ENCODE measurements around the gene AHR.
"Not testable (repeated sequence)": the region's sequence is repeated elsewhere in the genome, so short reads cannot be mapped to it uniquely, and the experiment has no call there.

Gene AHR

DNA sequence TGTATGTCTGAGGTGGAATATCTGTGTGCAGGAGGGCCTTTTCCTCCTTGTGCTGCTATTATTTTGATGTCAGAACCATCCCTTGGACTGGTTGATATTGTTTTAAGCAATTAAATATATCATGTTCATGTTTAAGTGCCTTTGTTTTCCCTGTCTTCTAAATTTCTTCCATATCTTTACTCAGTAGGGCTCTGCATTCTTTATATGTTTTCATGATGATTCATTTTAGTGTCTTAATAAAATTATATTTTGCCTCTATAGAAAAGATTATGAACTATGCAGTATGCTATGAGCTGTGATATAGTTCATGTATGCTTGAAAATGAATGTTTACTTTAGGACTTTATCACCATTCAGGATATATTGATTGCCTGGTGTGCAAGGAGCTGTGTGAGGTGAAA is 34.8 kb downstream of the AHR start:
- no peaks in the 10 kb centered on the region for H3K4me1 ChIP-seq
- DNase-seq (ENCODE audit: low spot score in 2 of 2) = no peak
- H3K4me3 ChIP-seq = no peak overlapping the region
- in situ Hi-C loops (cut with MboI; ENCODE audit: low sequenced_read_pairs) = no loop called here
- H3K9me3 ChIP-seq = no peaks in the 10 kb centered on the region
- no peaks in the 10 kb centered on the region for H3K27me3 ChIP-seq (ENCODE audit: low read depth)
- no peaks in the 10 kb centered on the region for H3K36me3 ChIP-seq (replicated peaks)

DNA sequence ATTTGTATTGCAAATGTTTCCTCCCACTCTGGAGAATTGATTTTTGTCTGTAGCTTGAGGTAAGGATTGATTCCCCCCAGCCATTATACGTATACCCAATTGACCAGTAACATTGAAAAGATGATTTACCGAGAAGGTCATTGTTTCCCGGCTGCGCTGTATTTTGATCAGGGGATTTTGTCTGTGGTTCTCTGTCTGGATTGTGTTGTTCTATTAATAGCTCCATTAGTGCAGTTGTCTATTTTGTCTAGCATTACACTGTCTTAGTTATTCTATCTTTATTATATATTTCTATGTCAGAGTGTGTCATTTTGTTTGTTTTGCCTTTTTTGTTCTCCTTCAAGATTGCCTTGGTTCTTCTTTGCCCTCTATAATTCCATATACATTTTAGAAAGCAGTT is 37.7 kb downstream of the AHR start:
- no peaks in the 10 kb centered on the region for H3K4me1 ChIP-seq
- H3K36me3 ChIP-seq (replicated peaks) = no peaks in the 10 kb centered on the region
- DNase-seq (ENCODE audit: low spot score in 2 of 2) = no peak
- no peaks in the 10 kb centered on the region for H3K27me3 ChIP-seq (ENCODE audit: low read depth)
- H3K4me3 ChIP-seq = no peak overlapping the region
- H3K9me3 ChIP-seq = no peaks in the 10 kb centered on the region
- in situ Hi-C loops (cut with MboI; ENCODE audit: low sequenced_read_pairs) = no loop called here

DNA sequence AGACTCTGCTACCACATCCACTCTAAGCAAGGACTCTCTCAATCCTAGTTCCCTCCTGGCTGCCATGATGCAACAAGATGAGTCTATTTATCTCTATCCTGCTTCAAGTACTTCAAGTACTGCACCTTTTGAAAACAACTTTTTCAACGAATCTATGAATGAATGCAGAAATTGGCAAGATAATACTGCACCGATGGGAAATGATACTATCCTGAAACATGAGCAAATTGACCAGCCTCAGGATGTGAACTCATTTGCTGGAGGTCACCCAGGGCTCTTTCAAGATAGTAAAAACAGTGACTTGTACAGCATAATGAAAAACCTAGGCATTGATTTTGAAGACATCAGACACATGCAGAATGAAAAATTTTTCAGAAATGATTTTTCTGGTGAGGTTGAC is 40.7 kb downstream of the AHR start:
- Histone ChIP-seq H3K9me3 (no peaks in the 10 kb centered on the region), H3K4me3 (no peak overlapping the region), H3K27me3 (ENCODE audit: low read depth) (no peaks in the 10 kb centered on the region), H3K4me1 (no peaks in the 10 kb centered on the region), H3K36me3 (replicated peaks) (no peaks in the 10 kb centered on the region)
- no peak for DNase-seq (ENCODE audit: low spot score in 2 of 2)
- in situ Hi-C loops (cut with MboI; ENCODE audit: low sequenced_read_pairs) = no loop called here

DNA sequence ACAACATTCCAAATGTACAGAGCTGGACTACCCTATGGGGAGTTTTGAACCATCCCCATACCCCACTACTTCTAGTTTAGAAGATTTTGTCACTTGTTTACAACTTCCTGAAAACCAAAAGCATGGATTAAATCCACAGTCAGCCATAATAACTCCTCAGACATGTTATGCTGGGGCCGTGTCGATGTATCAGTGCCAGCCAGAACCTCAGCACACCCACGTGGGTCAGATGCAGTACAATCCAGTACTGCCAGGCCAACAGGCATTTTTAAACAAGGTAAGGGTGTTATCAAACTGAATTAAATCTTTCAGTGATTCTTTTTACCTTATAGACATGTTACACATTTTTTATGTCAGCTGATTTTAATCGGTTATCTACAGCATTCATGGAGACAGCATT is 41.5 kb downstream of the AHR start:
- in situ Hi-C loops (cut with MboI; ENCODE audit: low sequenced_read_pairs) = no loop called here
- H3K4me1 ChIP-seq = no peaks in the 10 kb centered on the region
- no peak for DNase-seq (ENCODE audit: low spot score in 2 of 2)
- H3K9me3 ChIP-seq = no peaks in the 10 kb centered on the region
- no peaks in the 10 kb centered on the region for H3K36me3 ChIP-seq (replicated peaks)
- no peak overlapping the region for H3K4me3 ChIP-seq
- H3K27me3 ChIP-seq (ENCODE audit: low read depth) = no peaks in the 10 kb centered on the region

DNA sequence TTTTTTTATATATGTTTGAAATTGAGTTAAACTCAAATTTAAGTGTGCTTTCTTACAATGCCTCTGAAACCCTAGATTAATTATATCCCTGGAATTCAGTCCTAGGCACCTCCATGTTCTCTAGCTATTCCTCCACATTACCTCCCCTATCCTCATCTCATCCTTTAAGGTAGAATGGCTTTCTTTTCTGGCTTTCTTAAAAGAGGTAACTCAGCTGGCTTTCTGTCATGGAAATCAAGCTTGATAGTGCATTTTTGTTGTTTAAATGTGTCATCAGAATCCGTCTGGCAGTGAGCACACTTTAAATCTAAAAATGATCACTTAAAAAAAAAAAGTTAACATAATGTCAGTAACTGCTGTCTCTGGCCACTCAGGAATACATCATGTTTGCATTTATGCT is 42.2 kb downstream of the AHR start:
- Histone ChIP-seq H3K27me3 (ENCODE audit: low read depth) (no peaks in the 10 kb centered on the region), H3K36me3 (replicated peaks) (no peaks in the 10 kb centered on the region), H3K4me1 (no peaks in the 10 kb centered on the region), H3K4me3 (no peak overlapping the region), H3K9me3 (no peaks in the 10 kb centered on the region)
- no peak for DNase-seq (ENCODE audit: low spot score in 2 of 2)
- in situ Hi-C loops (cut with MboI; ENCODE audit: low sequenced_read_pairs) = no loop called here

DNA sequence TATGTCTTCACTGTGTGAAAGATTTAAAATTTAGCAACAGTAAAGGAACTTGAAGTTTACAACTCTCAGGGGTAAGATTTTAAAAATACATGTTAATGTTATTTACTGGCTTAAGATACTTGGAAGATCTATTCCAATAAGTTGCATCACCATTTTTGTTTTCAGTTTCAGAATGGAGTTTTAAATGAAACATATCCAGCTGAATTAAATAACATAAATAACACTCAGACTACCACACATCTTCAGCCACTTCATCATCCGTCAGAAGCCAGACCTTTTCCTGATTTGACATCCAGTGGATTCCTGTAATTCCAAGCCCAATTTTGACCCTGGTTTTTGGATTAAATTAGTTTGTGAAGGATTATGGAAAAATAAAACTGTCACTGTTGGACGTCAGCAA is 44.3 kb downstream of the AHR start:
- in situ Hi-C loops (cut with MboI; ENCODE audit: low sequenced_read_pairs) = no loop called here
- Histone ChIP-seq H3K4me3 (no peak overlapping the region), H3K4me1 (no peaks in the 10 kb centered on the region), H3K9me3 (no peaks in the 10 kb centered on the region), H3K36me3 (replicated peaks) (no peaks in the 10 kb centered on the region), H3K27me3 (ENCODE audit: low read depth) (no peaks in the 10 kb centered on the region)
- no peak for DNase-seq (ENCODE audit: low spot score in 2 of 2)

DNA sequence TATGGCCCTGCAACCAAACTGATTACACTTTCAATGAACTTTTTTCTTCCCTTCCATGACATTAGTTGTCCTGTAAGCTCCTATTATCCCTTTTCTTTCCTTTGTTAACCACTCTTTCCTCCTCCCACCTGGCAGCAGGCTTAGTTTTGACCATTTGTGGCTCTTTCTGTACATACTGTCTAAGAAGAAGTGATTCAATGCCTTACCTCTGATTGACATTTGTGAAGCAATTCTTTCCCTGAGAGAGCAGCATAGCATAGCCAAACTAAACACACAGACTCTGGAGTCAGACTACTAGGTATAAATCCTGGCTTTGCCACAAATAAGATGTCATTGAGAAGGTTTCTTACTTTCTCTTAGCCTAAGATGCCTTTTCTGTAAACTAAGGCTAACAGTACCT is 48.9 kb downstream of the AHR start:
- no peaks in the 10 kb centered on the region for H3K36me3 ChIP-seq (replicated peaks)
- in situ Hi-C loops (cut with MboI; ENCODE audit: low sequenced_read_pairs) = no loop called here
- no peaks in the 10 kb centered on the region for H3K27me3 ChIP-seq (ENCODE audit: low read depth)

DNA sequence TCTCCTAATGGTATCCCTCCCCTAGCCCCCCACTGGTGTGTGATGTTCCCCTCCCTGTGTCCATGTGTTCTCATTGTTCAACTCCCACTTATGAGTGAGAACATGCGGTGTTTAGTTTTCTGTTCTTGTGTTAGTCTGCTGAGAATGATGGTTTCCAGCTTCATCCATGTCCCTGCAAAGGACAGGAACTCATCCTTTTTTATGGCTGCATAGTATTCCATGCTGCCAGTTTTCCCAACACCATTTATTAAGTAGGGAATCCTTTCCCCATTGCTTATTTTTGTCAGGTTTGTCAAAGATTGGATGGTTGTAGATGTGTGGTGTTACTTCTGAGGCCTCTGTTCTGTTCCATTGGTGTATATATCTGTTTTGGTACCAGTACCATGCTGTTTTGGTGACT is 50.5 kb downstream of the AHR start:
- DNase-seq (ENCODE audit: low spot score in 2 of 2); H3K27me3 ChIP-seq (ENCODE audit: low read depth); in situ Hi-C loops (cut with MboI; ENCODE audit: low sequenced_read_pairs); H3K4me1 ChIP-seq; H3K9me3 ChIP-seq; H3K36me3 ChIP-seq (replicated peaks); H3K4me3 ChIP-seq: not testable (repeated sequence)

More for the DNA sequence above, 48.9 kb downstream of the AHR start:
- Histone ChIP-seq H3K4me1 (no peaks in the 10 kb centered on the region), H3K9me3 (no peaks in the 10 kb centered on the region), H3K4me3 (no peak overlapping the region)
- peak in 1 of 2 experiments; percentile 6 for DNase-seq (ENCODE audit: low spot score in 2 of 2)

DNA sequence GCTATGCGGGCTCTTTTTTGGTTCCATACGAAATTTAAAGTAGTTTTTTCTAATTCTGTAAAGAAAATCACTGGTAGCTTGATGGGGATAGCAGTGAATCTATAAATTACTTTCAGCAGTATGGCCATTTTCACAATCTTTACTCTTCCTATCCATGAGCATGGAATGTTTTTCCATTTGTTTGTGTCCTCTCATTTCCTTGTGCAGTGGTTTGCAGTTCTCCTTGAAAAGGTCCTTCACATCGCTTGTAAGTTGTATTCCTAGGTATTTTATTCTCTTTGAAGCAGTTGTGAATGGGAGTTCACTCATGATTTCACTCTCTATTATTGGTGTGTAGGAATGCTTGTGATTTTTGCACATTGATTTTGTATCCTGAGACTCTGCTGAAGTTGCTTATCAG is 51.9 kb downstream of the AHR start:
- H3K36me3 ChIP-seq (replicated peaks); H3K27me3 ChIP-seq (ENCODE audit: low read depth); in situ Hi-C loops (cut with MboI; ENCODE audit: low sequenced_read_pairs); H3K4me1 ChIP-seq; H3K9me3 ChIP-seq; H3K4me3 ChIP-seq; DNase-seq (ENCODE audit: low spot score in 2 of 2): not testable (repeated sequence)

DNA sequence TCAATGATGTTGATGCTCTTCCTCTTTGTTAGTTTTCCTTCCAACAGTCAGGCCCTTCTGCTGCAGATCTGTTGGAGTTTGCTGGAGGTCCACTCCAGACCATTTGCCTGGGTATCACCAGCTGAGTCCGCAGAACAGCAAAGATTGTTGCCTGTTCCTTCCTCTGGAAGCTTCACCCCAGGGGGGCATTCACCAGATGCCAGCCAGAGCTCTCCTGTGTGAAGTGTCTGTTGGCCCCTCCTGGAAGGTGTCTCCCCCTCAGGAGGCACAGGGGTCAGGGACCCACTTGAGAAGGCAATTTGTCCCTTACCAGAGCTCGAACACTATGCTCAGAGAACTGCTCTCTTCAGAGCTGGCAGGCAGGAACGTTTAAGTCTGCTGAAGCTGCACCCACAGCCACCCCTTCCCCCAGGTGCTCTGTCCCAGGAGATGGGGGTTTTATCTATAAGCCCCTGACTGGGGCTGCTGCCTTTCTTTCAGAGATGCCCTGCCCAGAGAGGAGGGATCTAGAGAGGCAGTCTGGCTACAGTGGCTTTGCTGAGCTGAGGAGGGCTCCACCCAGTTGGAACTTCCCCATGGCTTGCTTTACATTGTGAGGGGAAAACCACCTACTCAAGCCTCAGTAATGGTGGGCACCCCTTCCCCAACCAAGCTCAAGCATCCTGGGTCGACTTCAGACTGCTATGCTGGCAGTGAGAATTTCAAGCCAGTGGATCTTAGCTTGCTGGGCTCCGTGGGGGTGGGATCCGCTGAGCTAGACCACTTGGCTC is 55.4 kb downstream of the AHR start:
- H3K36me3 ChIP-seq (replicated peaks); in situ Hi-C loops (cut with MboI; ENCODE audit: low sequenced_read_pairs); H3K4me3 ChIP-seq; H3K27me3 ChIP-seq (ENCODE audit: low read depth); DNase-seq (ENCODE audit: low spot score in 2 of 2); H3K9me3 ChIP-seq; H3K4me1 ChIP-seq: not testable (repeated sequence)

DNA sequence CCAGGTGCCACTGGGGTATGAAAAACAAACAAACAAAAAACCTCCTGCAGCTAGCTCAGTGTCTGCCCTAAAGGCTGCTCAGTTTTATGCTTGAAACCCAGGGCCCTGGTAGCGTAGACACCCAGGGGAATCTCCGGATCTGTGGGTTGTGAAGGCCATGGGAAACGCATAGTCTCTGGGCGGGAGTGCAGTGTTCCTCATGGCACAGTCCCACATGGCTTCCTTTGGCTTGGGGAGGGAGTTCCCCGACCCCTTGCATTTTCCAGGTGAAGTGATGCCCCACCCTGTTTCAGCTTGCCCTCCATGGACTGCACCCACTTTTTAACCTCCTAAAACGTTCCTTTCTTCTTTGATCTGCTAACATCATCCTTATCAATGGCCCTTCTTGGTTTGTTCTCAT is 56.0 kb downstream of the AHR start:
- Histone ChIP-seq H3K4me1 (no peaks in the 10 kb centered on the region), H3K9me3 (no peaks in the 10 kb centered on the region), H3K4me3 (no peak overlapping the region), H3K36me3 (replicated peaks) (no peaks in the 10 kb centered on the region), H3K27me3 (ENCODE audit: low read depth) (no peaks in the 10 kb centered on the region)
- in situ Hi-C loops (cut with MboI; ENCODE audit: low sequenced_read_pairs) = no loop called here
- no peak for DNase-seq (ENCODE audit: low spot score in 2 of 2)

DNA sequence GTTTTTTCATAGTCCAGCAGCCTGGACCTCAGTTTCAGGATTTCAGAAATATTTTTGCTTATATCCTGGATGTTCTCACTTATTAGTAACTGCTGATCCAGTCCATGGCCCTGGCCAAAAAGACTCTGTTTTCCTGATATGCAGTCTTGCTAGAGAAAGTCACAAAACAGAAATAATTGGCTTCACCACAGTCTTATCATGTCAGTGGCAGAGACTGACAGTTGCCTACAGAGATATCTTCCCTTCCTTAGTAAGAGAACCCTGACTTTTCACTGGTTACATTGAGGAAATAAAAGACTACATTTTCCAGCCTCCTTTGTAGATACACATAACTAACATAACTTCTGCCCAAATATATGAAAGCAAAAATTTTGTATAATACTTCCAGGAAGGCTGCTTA is 56.6 kb downstream of the AHR start:
- H3K4me3 ChIP-seq = no peak overlapping the region
- H3K36me3 ChIP-seq (replicated peaks) = no peaks in the 10 kb centered on the region
- H3K27me3 ChIP-seq (ENCODE audit: low read depth) = no peaks in the 10 kb centered on the region
- no peak for DNase-seq (ENCODE audit: low spot score in 2 of 2)
- H3K4me1 ChIP-seq = no peaks in the 10 kb centered on the region
- no peaks in the 10 kb centered on the region for H3K9me3 ChIP-seq
- in situ Hi-C loops (cut with MboI; ENCODE audit: low sequenced_read_pairs) = no loop called here

DNA sequence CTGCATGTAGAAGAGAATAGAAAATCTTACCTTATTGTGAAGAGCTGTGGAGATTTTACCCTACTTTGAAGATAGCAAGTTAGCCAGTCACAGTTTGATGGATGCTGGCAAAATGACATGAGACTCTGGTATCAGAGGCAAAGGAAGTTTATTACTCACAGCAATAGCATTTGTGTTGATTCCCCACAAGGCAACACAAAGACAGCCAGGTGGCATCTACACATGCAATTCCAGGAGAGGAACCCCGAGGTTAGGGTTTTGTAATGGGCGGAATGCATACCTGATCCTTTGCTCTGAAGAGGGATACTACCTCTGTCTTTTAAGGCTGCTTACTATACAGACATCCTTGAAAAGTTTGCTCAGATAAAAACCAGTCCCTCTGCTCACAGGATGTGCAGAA is 59.5 kb downstream of the AHR start:
- Histone ChIP-seq H3K4me3 (no peak overlapping the region), H3K36me3 (replicated peaks) (no peaks in the 10 kb centered on the region), H3K4me1 (no peaks in the 10 kb centered on the region), H3K27me3 (ENCODE audit: low read depth) (no peaks in the 10 kb centered on the region), H3K9me3 (no peaks in the 10 kb centered on the region)
- no peak for DNase-seq (ENCODE audit: low spot score in 2 of 2)
- in situ Hi-C loops (cut with MboI; ENCODE audit: low sequenced_read_pairs) = no loop called here

DNA sequence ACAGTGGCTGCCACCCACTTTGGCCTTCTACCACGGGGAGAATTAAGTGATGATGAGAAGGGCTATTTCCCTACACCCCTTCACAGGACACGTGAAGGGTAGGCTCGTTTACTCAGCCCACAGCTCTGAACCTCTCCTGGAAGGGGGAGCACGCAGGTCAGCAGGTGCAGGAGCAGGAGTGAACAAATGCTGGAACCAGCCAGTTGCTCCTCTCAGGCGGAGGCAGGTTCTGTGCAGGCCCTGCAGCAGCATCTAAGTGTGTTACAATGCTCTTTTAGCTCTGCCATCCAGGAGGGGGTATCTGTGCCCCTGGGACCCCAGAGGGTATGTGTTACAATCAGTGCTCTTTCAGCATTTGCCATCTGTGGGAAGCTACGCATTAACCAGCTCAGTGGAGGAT is 61.2 kb downstream of the AHR start:
- Histone ChIP-seq H3K9me3 (no peaks in the 10 kb centered on the region), H3K36me3 (replicated peaks) (no peaks in the 10 kb centered on the region), H3K4me3 (no peak overlapping the region), H3K4me1 (no peaks in the 10 kb centered on the region), H3K27me3 (ENCODE audit: low read depth) (no peaks in the 10 kb centered on the region)
- DNase-seq (ENCODE audit: low spot score in 2 of 2) = no peak
- in situ Hi-C loops (cut with MboI; ENCODE audit: low sequenced_read_pairs) = no loop called here

DNA sequence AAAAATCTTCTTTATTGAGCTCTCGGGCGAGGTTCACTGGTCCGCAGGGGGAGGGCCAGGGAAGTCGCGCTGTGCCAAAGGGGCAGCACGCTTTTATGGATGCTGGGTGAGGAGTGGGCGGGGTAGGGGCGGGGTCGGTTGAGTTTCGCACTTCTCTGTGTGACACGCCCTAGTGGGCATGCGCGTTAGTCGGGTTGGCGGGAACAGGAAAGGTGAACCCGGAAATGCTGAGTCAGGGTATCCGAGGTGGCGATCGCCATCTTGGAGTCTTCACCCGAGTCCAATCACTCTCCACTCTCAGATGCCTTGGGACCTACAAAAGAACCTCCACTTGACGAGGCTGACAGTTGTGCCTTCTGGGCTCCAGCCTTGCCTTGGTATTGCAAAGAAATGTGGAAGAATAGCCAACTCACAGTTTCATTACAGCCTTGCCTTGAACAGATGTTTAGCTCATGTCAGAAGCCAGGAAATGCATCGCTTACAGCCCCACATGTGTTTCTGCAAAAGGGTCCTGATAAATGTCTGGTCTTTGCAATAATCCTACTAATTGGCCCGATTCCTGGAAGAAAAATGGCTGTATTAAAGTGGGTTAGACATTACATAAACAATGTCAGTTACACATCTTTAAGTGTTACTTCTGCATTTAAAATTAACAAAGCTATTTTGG is 64.1 kb downstream of the AHR start:
- no peak overlapping the region for H3K4me3 ChIP-seq
- no peak for DNase-seq (ENCODE audit: low spot score in 2 of 2)
- in situ Hi-C loops (cut with MboI; ENCODE audit: low sequenced_read_pairs) = no loop called here
- no peaks in the 10 kb centered on the region for H3K9me3 ChIP-seq
- no peaks in the 10 kb centered on the region for H3K27me3 ChIP-seq (ENCODE audit: low read depth)
- no peaks in the 10 kb centered on the region for H3K4me1 ChIP-seq
- H3K36me3 ChIP-seq (replicated peaks) = no peaks in the 10 kb centered on the region

All from HAP-1 (cell line).